ENCODE results near the gene MOXD1.
"Not testable (repeated sequence)": the region's sequence is repeated elsewhere in the genome, so short reads cannot be mapped to it uniquely, and the experiment has no call there.

MOXD1 gene

GRCh38 chr6:132275066-132275970 is 126.0 kb downstream of the MOXD1 start:
- DNase-seq, result no peak

DNA sequence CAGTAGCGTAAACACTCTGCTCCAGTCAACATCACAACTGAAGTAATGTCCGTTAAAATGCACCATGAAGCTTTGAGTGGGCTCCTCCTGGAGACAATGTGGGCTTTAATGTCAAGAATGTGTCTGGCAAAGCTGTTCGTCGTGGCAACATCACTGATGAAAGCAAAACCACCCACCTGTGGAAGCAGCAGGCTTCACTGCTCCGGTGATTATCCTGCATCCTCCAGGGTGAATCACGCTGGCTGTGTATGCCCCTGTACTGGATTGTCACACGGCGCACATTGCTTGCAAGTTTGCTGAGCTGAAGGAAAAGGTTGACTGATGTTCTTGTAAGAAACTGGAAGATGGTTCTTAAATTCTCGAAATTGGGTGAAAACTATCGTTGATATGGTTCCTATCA is 128.5 kb downstream of the MOXD1 start:
- no peak for DNase-seq

GRCh38 chr6:132270726-132271402 is 130.4 kb downstream of the MOXD1 start:
- DNase-seq, result no peak

DNA sequence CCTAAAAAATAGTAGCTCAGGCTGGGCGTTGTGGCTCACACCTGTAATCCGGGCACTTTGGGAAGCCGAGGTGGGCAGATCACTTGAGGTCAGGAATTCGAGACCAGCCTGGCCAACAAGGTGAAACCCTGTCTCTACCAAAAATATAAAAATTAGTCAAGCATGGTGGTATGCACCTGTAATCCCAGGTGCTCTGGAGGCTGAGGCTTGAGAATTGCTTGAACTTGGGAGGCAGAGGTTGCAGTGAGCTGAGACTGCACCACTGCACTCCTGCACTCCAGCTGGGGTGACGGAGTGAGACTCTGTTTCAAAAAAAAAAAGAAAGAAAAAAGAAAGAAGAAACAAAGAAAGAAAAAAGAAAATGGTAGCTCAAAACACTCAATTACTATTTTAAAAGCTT is 132.6 kb downstream of the MOXD1 start:
- DNase-seq, result not testable (repeated sequence)

DNA sequence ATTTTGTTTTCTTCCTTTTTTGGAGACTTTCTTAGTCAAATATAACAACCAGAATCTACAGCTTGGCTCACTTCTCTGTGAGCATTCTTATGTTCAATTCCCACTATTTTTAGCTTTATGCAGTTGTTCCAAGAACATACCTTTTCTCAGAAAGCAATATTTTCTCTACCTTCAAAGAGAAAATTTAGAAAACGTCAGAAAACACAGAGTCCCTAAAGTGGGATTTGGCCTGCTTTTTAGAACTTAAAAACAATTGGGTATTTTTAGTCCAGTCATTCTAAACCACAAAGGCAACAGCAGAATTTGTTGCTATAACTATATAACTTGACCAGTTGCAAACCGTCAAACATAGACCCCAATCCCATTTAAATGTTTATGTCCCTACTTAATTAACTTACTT is 133.1 kb downstream of the MOXD1 start:
- DNase-seq, result no peak

GRCh38 chr6:132265451-132266097 is 135.7 kb downstream of the MOXD1 start:
- no peak for DNase-seq

GRCh38 chr6:132264021-132264500 is 137.2 kb downstream of the MOXD1 start:
- DNase-seq, result no peak

DNA sequence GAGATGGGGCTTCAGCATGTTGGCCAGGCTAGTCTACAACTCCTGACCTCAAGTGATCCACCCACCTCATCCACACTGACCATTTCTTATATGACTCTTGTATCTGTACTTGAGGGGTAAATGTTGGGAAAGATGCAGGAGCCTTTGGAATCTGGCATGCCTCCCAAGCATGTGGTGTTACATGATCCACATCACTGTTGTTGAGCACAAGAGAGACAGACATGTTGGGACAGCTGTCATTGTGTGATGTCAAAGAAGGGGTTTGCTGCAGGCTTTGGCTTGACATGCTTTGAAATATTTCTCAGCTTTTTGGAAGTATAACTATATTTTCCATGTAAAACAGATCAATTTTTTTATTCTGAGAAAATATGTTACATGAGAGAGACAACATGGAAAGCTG is 139.9 kb downstream of the MOXD1 start:
- no peak for DNase-seq

- no peak for DNase-seq
These were observed 142.2 kb downstream of the MOXD1 start for GRCh38 chr6:132259070-132259469.

DNA sequence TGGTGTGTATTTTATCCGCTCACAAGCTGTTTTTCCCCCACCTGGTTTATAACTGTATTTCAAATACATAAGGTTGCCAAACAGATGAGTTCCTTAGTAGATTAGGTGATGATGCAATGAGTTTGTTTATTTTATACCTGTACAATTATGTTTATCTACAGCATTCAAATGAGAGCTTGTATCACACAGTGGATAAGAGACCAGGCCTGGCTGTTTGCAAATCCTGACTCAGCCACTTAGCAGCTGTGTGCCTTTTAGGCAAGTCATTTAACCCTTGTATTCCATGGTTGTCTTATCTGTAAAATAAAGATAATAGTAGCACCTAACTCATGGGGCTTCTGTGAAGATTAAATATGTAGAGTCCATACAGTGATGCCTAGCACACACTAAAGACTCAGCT is 143.7 kb downstream of the MOXD1 start:
- no peak for DNase-seq

GRCh38 chr6:132256457-132256856 is 144.8 kb downstream of the MOXD1 start:
- no peak for DNase-seq

GRCh38 chr6:132253906-132254305 is 147.4 kb downstream of the MOXD1 start:
- DNase-seq, result no peak

GRCh38 chr6:132253211-132253610 is 148.1 kb downstream of the MOXD1 start:
- no peak for DNase-seq

GRCh38 chr6:132252113-132252512 is 149.2 kb downstream of the MOXD1 start:
- DNase-seq, result no peak

- DNase-seq, result no peak
These were observed 149.6 kb downstream of the MOXD1 start for GRCh38 chr6:132251711-132252110.

DNA sequence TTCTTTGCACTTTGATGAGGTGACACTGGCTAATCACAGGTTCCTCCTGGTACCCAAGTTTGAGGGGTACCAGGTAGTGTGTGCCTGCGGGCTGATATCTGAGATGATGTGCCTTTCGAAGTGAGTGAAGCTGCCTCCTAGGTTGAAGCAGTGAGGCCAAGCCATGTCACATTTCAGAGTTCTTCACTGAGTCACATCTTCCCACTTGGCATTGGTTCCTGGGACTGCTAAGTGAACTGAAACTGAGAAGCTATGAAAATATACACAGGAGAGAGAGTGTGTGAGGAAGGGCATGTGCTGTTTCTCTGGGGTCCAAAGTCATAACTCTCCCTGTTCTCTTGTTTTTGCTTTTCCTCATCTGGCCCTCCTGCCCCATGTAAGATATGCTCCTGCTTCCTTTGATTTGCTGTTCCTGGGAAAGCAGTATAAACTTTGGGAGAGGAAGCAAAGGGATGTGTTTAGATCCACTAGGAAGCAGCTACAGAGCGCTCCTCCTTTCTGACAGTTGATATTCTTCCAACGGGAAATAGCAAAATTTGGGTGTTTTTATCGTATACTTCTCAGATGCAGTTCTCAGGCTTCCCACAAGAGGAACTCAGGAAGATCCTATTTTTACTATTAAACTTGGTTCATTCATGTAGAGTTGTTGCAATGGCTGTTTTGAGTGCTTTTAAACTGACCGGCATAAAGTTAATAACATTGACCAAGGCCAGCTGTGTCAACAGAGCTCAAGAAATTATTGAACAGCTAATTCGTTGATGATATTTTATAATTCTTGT is 153.7 kb downstream of the MOXD1 start:
- no peak for DNase-seq

DNA sequence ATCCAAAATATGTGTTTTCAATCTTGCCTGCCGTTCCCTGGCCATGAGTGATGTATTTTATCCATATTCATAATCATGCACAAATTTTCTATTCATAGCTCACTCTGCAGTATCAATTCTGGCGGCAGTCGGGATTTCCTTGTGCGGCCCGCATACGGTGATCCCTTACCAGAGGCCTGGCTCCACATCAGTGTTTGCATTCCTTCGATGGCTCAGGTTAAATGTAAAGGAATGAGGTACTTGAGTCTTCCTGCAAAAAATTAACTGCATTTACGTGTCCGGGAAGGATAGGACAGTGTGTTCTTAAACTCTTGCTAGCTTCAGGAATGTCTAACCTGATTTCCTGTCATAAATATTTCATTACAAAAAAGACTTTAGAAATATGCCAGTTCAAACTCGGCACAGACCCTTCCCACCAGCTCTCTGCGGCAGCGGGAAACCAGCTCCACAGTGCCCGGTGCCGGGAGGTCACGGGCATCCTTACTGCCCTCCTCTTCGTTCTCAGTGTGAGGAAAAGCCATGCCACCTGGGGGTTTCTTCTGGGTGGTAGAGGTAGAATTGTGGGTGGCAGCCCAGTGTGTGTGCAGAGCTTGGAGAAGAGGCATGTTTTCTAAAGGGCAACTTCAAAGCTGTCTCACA is 154.5 kb downstream of the MOXD1 start:
- DNase-seq, result no peak

- no peak for DNase-seq
These were observed 155.1 kb downstream of the MOXD1 start for GRCh38 chr6:132246120-132246617.
